Keratinocyte (primary cell): ENCODE results near the gene OR7A10. TPM values are rescaled to one million over a fixed set of nuclear protein-coding genes. Genes with fewer than 3 reads are reported as not detected.

Experiments used
- DNase-seq: peaks from one replicate; pipeline ENCODE4 v3.0.0-alpha.2; 2011; ENCODE audit warnings: low read depth, missing footprints, low spot score
- FAIRE-seq: peaks from 2 replicates; lab custom pipeline; 2011; peaks lifted over from hg19 to GRCh38; lab: Jason Lieb, UNC
- H2AFZ ChIP-seq: 2 replicates; pipeline ENCODE4 v1.6.0; 2012; ENCODE audit warnings: low read length, control low read depth, inconsistent platforms; ENCODE audit not compliant: control insufficient read depth
- H3K27ac ChIP-seq: 2 replicates; pipeline ENCODE4 v1.5.1; 2011; ENCODE audit warnings: low read length; ENCODE audit not compliant: control insufficient read depth, insufficient read depth
- H3K27me3 ChIP-seq: 3 replicates; pipeline ENCODE4 v1.6.0; 2011; ENCODE audit warnings: low read length; ENCODE audit not compliant: control insufficient read depth, insufficient read depth; ENCODE audit errors: extremely low read depth
- H3K36me3 ChIP-seq, 2 experiments: 2 replicates in 1 of 2; 3 replicates in 1 of 2; pipeline ENCODE4 v1.5.1; 2011; ENCODE audit warnings: low read length in 2 of 2, mild to moderate bottlenecking in 1 of 2; ENCODE audit not compliant: control insufficient read depth in 2 of 2, insufficient read depth in 2 of 2; ENCODE audit errors: extremely low read depth in 1 of 2
- H3K4me1 ChIP-seq: 3 replicates; pipeline ENCODE4 v1.5.1; 2011; ENCODE audit warnings: low read length; ENCODE audit not compliant: control insufficient read depth, insufficient read depth; ENCODE audit errors: extremely low read depth
- H3K4me2 ChIP-seq: 3 replicates; pipeline ENCODE4 v1.6.0; 2011; ENCODE audit warnings: low read depth, low read length; ENCODE audit not compliant: control insufficient read depth, insufficient read depth; ENCODE audit errors: extremely low read depth
- H3K4me3 ChIP-seq, 3 experiments: fragments of 200-600 bp in 1 of 3; sonication (generic) in 1 of 3; 2 replicates in 2 of 3; 3 replicates in 1 of 3; pipeline ENCODE4 v1.5.1; 2011 to 2016; ENCODE audit warnings: low read length in 3 of 3, mild to moderate bottlenecking in 3 of 3, control low read depth in 2 of 3, inconsistent platforms in 1 of 3, low read depth in 1 of 3, mixed read lengths in 1 of 3, mixed run types in 1 of 3, moderate library complexity in 1 of 3; ENCODE audit not compliant: control insufficient read depth in 2 of 3, insufficient read depth in 2 of 3; ENCODE audit errors: extremely low read depth in 1 of 3
- H3K79me2 ChIP-seq: 2 replicates; pipeline ENCODE4 v1.6.0; 2012; ENCODE audit warnings: low read length; ENCODE audit not compliant: control insufficient read depth, insufficient read depth
- H3K9ac ChIP-seq: 3 replicates; pipeline ENCODE4 v1.6.0; 2011; ENCODE audit warnings: low read length; ENCODE audit not compliant: control insufficient read depth, insufficient read depth; ENCODE audit errors: extremely low read depth
- H3K9me1 ChIP-seq: 3 replicates; pipeline ENCODE4 v1.6.0; 2011; ENCODE audit warnings: low read length; ENCODE audit not compliant: control insufficient read depth, insufficient read depth; ENCODE audit errors: extremely low read depth
- H3K9me3 ChIP-seq: 2 replicates; pipeline ENCODE4 v1.5.1; 2012; ENCODE audit warnings: low read depth, low read length; ENCODE audit not compliant: control insufficient read depth
- H4K20me1 ChIP-seq: 3 replicates; pipeline ENCODE4 v1.6.0; 2011; ENCODE audit warnings: low read length; ENCODE audit not compliant: control insufficient read depth, insufficient read depth; ENCODE audit errors: extremely low read depth
- EZH2 ChIP-seq: IDR thresholded peaks from one replicate; pipeline ENCODE4 v1.6.1; 2012; ENCODE audit warnings: inconsistent platforms, mild to moderate bottlenecking, low read length, moderate library complexity
- dilution Hi-C: fragments of 300-500 bp; cut with MboI; formaldehyde crosslinking; loops from one replicate; pipeline ENCODE4 v1.7.0; 2020; ENCODE audit warnings: low sequenced_read_pairs; ENCODE audit not compliant: extremely low pct_ligation_motif_present
- polyA plus RNA-seq, 5 experiments: library from polyadenylated mRNA; depleted of rRNA in 3 of 5; stranded (reverse) in 3 of 5; stranded (forward) in 1 of 5; unstranded in 1 of 5; fragments of >200 nt; gene quantifications; 1 replicate in 1 of 5; 2 replicates in 3 of 5; 3 replicates in 1 of 5; pipeline versions ENCODE4 v1.2.1 to v1.2.3, GENCODE V29; 2011 to 2012; ENCODE audit warnings: missing spikeins in 2 of 5, low read depth in 1 of 5, low replicate concordance in 1 of 5
- TF ChIP-seq, protein P1 (sequence below), 3 experiments: IDR thresholded peaks in 1 of 3; conservative IDR thresholded peaks in 1 of 3; optimal IDR thresholded peaks in 1 of 3; 2 replicates in 2 of 3; 3 replicates in 1 of 3; pipeline versions ENCODE3 to v1.5.1; 2011; ENCODE audit warnings: low read length in 3 of 3, mild to moderate bottlenecking in 3 of 3, moderate library complexity in 2 of 3, control low read depth in 1 of 3, inconsistent platforms in 1 of 3; ENCODE audit not compliant: insufficient read depth in 2 of 3; ENCODE audit errors: extremely low read depth in 1 of 3

OR7A10 gene
- polyA plus RNA-seq, 1 donor (not counting 4 experiments of a cell fraction or from before 2014, with no cell fraction given): not detected

- no peak overlapping the region for H3K4me2 ChIP-seq
These were observed 41.4 kb upstream of the OR7A10 start for GRCh38 chr19:14889994-14890642.

DNA sequence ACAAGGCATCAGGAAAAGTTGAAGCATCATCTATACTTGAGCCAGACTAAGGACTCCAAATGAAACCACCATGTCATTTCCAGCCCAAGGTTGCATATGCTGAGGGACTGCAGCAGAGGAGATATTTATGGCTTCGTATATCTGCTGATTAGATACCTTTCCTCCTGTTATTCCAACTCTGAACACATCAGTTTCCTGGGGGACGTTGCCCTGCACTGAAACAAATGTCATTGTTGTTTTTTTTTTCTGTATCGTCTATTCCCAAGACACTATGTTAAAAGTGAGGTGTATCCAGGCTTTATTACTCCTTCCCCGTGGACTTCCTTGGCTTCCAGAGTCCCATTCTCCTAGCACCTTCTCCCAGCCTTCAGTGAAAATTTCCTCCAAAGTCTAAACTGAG, 37.3 kb upstream of the OR7A10 start, which contains the start of gene OR7A17:
OR7A17 (minus strand) TSS at position 101 of the 400 bp plus-strand sequence. CDS start 4,777 bp downstream, outside the sequence.
- no peaks in the 10 kb centered on the region for H3K4me1 ChIP-seq
- TF ChIP-seq, protein P1, sequence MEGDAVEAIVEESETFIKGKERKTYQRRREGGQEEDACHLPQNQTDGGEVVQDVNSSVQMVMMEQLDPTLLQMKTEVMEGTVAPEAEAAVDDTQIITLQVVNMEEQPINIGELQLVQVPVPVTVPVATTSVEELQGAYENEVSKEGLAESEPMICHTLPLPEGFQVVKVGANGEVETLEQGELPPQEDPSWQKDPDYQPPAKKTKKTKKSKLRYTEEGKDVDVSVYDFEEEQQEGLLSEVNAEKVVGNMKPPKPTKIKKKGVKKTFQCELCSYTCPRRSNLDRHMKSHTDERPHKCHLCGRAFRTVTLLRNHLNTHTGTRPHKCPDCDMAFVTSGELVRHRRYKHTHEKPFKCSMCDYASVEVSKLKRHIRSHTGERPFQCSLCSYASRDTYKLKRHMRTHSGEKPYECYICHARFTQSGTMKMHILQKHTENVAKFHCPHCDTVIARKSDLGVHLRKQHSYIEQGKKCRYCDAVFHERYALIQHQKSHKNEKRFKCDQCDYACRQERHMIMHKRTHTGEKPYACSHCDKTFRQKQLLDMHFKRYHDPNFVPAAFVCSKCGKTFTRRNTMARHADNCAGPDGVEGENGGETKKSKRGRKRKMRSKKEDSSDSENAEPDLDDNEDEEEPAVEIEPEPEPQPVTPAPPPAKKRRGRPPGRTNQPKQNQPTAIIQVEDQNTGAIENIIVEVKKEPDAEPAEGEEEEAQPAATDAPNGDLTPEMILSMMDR (optimal IDR thresholded peaks at IDR 0.05 in 1 of 3, IDR thresholded peaks at IDR 0.05 in 1 of 3, conservative IDR thresholded peaks at IDR 0.05 in 1 of 3; ENCODE audit: extremely low read depth in 1 of 3, insufficient read depth in 2 of 3, low read length in 3 of 3): no peak
- no peak for TF ChIP-seq EZH2
- dilution Hi-C loops: no loop called here

More at GRCh38 chr19:14889994-14890642, 41.4 kb upstream of the OR7A10 start:
- no peaks in the 10 kb centered on the region for H3K4me1 ChIP-seq
- H3K9ac ChIP-seq: no peak overlapping the region
- TF ChIP-seq, protein P1 (optimal IDR thresholded peaks at IDR 0.05 in 1 of 3, IDR thresholded peaks at IDR 0.05 in 1 of 3, conservative IDR thresholded peaks at IDR 0.05 in 1 of 3; ENCODE audit: extremely low read depth in 1 of 3, insufficient read depth in 2 of 3, low read length in 3 of 3): no peak
- TF ChIP-seq EZH2: no peak
- dilution Hi-C loops: no loop called here
- no peak overlapping the region for H2AFZ ChIP-seq
- no peak overlapping the region for H3K27ac ChIP-seq
- H3K9me1 ChIP-seq: no peaks in the 10 kb centered on the region
- no peaks in the 10 kb centered on the region for H3K9me3 ChIP-seq
- FAIRE-seq (no peak), DNase-seq (no peak)
- no peaks in the 10 kb centered on the region for H3K36me3 ChIP-seq
- H3K27me3 ChIP-seq: no peaks in the 10 kb centered on the region
- no peak overlapping the region for H3K4me3 ChIP-seq
- H3K79me2 ChIP-seq: no peaks in the 10 kb centered on the region
- no peaks in the 10 kb centered on the region for H4K20me1 ChIP-seq

More for the DNA sequence above, 37.3 kb upstream of the OR7A10 start, which contains the start of gene OR7A17:
- H3K27ac ChIP-seq: no peak within 1 kb of the TSS
- no peaks in the 10 kb centered on the region for H3K79me2 ChIP-seq
- no peak within 1 kb of the TSS for H3K4me3 ChIP-seq
- DNase-seq (no peak), FAIRE-seq (no peak)
- H3K9ac ChIP-seq: no peak within 1 kb of the TSS
- no peaks in the 10 kb centered on the region for H3K27me3 ChIP-seq
- H3K36me3 ChIP-seq: no peaks in the 10 kb centered on the region
- H2AFZ ChIP-seq: no peak within 1 kb of the TSS
- H3K9me1 ChIP-seq: no peaks in the 10 kb centered on the region
- no peak within 1 kb of the TSS for H3K4me2 ChIP-seq
- no peaks in the 10 kb centered on the region for H3K9me3 ChIP-seq
- no peaks in the 10 kb centered on the region for H4K20me1 ChIP-seq
